A172 (cell line): ENCODE measurements around the gene ZNF555. TPM values are rescaled to one million over a fixed set of nuclear protein-coding genes. Genes with fewer than 3 reads are reported as not detected.
"Not testable (repeated sequence)": the region's sequence is repeated elsewhere in the genome, so short reads cannot be mapped to it uniquely, and the experiment has no call there.

Experiments used
- DNase-seq: peaks from one replicate; pipeline ENCODE4 v3.0.0-alpha.2; 2015; ENCODE audit warnings: low spot score
- total RNA-seq: library from RNA; depleted of rRNA; stranded (reverse); fragments of >200 nt; shearing (Covaris generic); gene quantifications from 2 replicates; pipeline ENCODE4 v1.2.3, GENCODE V29; 2014

ZNF555 gene
- total RNA-seq, 1 experiment from 2014 or later, result 8.2 TPM

DNA sequence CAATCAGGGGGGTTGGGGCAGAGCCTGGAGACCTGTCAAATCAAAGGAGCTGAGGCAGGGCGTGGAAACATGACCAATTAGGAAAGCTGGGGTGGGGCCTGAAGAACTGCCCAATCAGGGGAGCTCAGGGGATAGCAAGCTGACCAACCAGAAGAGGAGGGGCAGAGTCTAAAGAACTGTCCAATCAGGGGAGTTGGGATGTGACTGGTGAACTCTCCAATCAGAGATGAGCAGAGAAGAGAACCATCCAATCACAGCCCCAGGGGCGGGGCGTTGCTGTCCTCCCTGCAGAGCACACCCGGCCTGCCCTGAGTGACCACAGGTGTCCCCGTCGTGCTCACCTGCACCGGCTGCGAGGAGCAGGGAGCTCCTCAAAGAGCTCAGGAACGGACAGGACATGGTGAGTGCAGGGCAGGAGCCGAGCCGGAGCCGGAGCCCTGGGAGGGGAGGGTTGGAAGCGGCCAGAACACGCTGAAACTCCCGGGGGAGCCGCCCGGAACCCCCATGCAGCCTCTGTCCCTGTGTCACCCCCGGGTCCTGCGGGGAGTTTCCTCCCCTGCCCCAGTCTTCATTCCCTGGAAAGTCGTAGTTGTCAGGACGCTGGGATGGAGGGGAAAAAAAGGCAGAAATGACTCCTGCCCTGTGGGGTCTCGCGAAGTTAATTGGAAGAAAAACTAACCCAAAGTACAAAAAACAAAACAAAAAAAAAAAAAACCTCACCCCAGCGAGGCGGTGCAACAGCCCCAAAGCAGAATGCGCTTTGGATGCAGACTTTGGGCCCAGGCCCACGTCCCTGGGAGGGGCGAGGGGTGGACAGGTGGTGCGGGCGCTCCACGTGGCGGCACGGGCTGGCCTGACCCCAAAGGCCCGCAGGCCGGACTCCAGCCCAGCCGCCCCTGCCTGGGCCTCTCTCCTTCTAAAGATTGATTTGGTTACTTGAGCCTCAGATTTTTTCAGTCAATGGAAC lies 26.0 kb downstream of the ZNF555 start, which contains the start of gene ZNF556:
Gene ZNF556 (plus strand): TSS at position 311 of the 967 bp plus-strand sequence. CDS start 87 bp downstream, at position 398.
- DNase-seq, result peak; percentile 44

GRCh38 chr19:2869618-2870017 lies 28.3 kb downstream of the ZNF555 start:
- DNase-seq, result no peak

DNA sequence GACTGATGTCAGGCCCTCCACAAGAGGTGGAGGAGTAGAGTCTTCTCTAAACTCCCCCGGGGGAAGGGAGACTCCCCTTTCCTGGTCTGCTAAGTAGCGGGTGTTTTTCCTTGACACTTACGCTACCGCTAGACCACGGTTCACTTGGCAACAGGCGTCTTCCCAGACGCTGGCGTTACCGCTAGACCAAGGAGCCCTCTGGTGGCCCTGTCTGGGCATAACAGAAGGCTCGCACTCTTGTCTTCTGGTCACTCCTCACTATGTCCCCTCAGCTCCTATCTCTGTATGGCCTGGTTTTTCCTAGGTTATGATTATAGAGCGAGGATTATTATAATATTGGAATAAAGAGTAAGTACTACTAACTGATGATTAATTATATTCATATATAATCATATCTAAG lies 30.9 kb downstream of the ZNF555 start:
- DNase-seq, result not testable (repeated sequence)

DNA sequence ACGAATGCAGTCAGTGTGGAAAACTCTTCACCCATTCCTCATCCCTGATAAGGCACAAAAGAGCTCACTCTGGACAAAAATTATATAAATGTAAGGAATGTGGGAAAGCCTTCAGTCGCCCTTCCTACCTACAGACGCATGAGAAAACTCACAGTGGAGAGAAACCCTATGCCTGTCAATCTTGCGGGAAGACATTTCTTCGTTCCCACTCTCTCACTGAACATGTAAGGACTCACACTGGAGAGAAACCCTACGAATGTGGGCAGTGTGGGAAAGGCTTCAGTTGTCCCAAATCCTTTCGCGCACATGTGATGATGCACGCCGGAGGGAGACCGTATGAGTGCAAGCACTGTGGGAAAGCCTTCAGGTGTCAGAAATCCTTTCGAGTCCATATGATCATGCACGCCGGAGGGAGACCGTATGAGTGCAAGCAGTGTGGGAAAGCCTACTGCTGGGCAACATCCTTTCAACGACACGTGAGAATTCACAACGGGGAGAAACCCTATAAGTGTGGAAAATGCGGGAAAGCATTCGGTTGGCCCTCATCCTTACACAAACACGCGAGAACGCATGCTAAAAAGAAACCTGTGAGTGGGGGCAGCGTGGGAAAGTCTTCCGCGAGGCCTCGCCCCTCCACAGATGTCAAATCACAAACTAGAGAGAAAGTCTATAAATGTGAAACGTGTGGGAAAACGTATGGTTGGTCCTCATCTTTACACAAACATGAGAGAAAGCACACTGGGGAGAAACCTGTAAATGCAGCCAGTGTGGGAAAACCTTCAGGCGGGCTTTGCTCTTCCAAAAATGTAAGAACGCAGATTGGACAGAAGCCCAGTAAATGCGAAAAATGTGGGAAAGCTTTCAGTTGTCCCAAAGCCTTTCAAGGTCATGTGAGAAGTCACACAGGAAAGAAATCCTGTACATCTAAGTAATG lies 36.4 kb downstream of the ZNF555 start:
- no peak for DNase-seq

DNA sequence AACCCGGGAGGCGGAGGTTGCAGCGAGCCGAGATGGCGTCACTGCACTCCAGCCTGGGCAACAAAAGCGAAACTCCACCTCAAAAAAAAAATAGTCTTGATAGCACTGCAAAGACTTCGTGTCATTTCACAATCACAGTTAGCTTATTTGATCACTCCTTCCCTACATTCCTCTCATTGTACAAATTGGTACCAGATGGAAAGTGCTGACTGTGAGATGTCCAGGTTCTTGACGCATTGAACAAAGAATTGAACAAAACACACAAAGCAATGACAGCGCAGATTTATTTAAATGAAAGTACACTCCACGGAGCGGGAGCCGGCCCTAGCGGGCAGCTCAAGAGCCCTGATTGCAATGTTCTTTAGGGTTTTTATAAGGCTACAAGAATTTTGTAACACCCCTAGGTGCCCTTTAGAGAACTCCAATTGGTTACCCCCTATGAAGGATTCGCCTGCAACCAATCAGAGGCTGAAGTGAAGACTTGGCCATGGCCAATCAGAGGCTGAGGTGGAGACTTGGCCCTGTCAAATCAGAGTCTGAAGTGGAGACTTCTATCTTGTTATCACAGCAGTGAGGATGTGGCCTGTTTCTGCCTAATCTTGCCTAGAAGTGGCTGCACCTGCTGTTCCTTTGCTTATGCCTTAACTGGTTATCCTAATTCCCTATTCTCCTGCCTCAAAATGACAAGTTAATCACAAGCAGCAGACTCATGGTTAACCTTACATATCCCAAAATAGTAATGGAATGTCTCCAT lies 42.6 kb downstream of the ZNF555 start:
- DNase-seq, result no peak

- DNase-seq, result no peak
Measured at GRCh38 chr19:2885736-2886135, 44.5 kb downstream of the ZNF555 start.

GRCh38 chr19:2887391-2887914 lies 46.2 kb downstream of the ZNF555 start:
- DNase-seq, result peak; percentile 84

- DNase-seq, result no peak
Measured at GRCh38 chr19:2888731-2889224, 47.5 kb downstream of the ZNF555 start.

DNA sequence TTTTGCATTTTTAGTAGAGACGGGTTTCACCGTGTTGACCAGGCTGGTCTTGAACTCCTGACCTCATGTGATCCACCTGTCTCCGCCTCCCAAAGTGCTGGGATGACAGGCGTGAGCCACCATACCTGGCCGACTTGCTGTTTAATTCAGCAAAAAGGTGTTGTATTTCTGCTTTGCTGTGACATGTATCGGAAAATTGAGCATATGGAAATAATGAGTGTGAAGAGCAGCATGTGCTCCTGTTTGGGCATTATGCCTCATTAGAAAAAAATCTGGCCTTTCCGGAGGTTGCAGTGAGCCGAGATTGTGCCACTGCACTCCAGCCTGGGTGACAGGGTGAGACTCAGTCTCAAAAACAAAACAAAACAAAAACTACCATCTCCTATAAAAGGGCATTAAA lies 49.3 kb downstream of the ZNF555 start:
- DNase-seq, result not testable (repeated sequence)

GRCh38 chr19:2896694-2897093 lies 55.4 kb downstream of the ZNF555 start:
- DNase-seq, result no peak

- DNase-seq, result peak; percentile 100
Measured at GRCh38 chr19:2900296-2901252, 59.3 kb downstream of the ZNF555 start, which contains the start of gene ZNF57. Gene ZNF57, plus strand, starts transcription at chr19:2900928. Its CDS starts 118 bp downstream, at chr19:2901046.

- no peak for DNase-seq
Measured at GRCh38 chr19:2902590-2903218, 61.4 kb downstream of the ZNF555 start.

GRCh38 chr19:2903326-2903725 lies 62.1 kb downstream of the ZNF555 start:
- not testable (repeated sequence) for DNase-seq

GRCh38 chr19:2905918-2906519 lies 64.7 kb downstream of the ZNF555 start:
- DNase-seq, result no peak

- no peak for DNase-seq
Measured at GRCh38 chr19:2906631-2907195, 65.4 kb downstream of the ZNF555 start.
